GM10266 (cell line): ENCODE measurements around the gene B3GALT5.
"Not testable (repeated sequence)": the region's sequence is repeated elsewhere in the genome, so short reads cannot be mapped to it uniquely, and the experiment has no call there.

ENCODE experiments used
- DNase-seq: peaks from one replicate; pipeline ENCODE4 v3.0.0; 2012; ENCODE audit errors: extremely low spot score
- CTCF ChIP-seq: IDR thresholded peaks from 2 replicates; pipeline ENCODE4 v1.5.1; 2012; ENCODE audit warnings: mild to moderate bottlenecking, low read depth; ENCODE audit not compliant: control insufficient read depth, insufficient read depth; ENCODE audit errors: missing control alignments

B3GALT5 gene

GRCh38 chr21:39579734-39580332 is 32.9 kb upstream of the B3GALT5 start:
- DNase-seq = no peak
- no peak for TF ChIP-seq CTCF

- no peak for TF ChIP-seq CTCF
- DNase-seq = no peak
These were observed 32.0 kb upstream of the B3GALT5 start for GRCh38 chr21:39580744-39581143.

GRCh38 chr21:39581414-39581813 is 31.3 kb upstream of the B3GALT5 start:
- TF ChIP-seq CTCF = no peak
- DNase-seq = no peak

DNA sequence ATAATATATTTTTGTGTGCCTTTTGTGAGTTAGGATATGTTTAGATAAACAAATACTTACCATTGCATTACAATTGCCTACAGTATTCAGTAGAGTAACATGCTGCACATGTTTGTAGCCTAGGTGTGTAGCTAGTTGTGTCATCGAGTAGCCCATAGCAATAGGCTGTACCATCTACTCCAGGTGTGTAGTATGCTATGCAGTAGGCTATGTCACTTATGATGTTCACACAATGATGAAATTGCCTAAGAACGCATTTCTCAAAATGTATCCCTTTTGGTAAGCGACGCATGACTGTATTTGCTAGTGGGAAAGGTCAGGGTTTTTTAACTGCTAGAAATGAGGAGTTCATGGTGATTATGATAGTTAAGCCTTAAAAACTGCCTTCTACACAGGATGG is 30.0 kb upstream of the B3GALT5 start:
- no peak for DNase-seq
- TF ChIP-seq CTCF = no peak

- DNase-seq = not testable (repeated sequence)
These were observed 29.2 kb upstream of the B3GALT5 start for GRCh38 chr21:39583586-39583985.

DNA sequence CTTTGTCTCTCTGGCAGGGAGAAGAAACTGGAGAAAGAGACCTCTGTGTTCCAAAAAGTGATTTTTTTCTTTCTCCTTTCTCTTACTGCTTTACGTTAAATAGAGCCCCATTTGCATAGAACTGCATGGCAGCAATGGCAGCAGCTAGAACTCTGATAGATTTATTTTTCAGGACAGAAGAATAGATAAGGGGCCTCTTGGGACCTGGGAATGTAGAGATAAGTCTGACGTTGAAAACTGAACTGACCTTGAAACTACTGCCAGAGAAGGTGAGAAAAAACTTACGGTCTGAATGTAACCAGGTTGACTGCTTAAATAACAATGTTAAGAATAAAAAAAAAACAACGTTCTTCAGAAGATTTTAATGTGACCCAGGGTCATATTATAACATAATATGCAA is 25.4 kb upstream of the B3GALT5 start:
- no peak for DNase-seq
- no peak for TF ChIP-seq CTCF

DNA sequence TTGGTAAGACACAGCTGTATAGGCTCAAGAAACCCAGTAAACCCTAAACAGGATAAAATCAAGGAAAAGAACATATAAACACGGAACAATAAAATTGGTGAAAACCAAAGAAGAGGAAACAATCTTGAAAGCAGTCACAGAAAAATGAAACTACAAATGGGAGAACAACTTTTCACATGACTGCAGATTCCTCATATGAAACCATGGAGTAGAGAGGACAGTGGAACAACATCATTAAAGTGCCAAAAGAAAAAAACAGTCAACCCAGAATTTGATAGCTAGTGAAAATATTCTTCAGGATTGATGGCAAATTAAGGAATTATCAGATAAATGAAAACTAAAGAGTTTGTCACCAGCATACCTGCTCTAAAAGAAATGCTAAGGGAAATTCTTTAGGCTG is 23.9 kb upstream of the B3GALT5 start:
- DNase-seq = no peak
- no peak for TF ChIP-seq CTCF

GRCh38 chr21:39593522-39593921 is 19.2 kb upstream of the B3GALT5 start:
- no peak for DNase-seq
- TF ChIP-seq CTCF = no peak
